PC-3 (cell line): ENCODE data around the gene APOA4.

Source experiments
- EZH2 ChIP-seq: fragments of 300-600 bp; sonication (generic); IDR thresholded peaks from one replicate; pipeline ENCODE4 v1.6.1; 2017; ENCODE audit warnings: antibody characterized with exemption, mild to moderate bottlenecking, low read length; ENCODE audit not compliant: unreplicated experiment
- EZH2phosphoT487 ChIP-seq: fragments of 300-600 bp; sonication (generic); IDR thresholded peaks from 2 replicates; pipeline ENCODE4 v1.6.1; 2018; ENCODE audit warnings: mild to moderate bottlenecking, antibody characterized with exemption, low read length, borderline replicate concordance
- TF ChIP-seq, protein P1 (sequence below): fragments of 300-600 bp; sonication (generic); conservative IDR thresholded peaks from 2 replicates; pipeline ENCODE4 v1.5.1; 2017; ENCODE audit warnings: antibody characterized with exemption, low read depth, mild to moderate bottlenecking, low read length

DNA sequence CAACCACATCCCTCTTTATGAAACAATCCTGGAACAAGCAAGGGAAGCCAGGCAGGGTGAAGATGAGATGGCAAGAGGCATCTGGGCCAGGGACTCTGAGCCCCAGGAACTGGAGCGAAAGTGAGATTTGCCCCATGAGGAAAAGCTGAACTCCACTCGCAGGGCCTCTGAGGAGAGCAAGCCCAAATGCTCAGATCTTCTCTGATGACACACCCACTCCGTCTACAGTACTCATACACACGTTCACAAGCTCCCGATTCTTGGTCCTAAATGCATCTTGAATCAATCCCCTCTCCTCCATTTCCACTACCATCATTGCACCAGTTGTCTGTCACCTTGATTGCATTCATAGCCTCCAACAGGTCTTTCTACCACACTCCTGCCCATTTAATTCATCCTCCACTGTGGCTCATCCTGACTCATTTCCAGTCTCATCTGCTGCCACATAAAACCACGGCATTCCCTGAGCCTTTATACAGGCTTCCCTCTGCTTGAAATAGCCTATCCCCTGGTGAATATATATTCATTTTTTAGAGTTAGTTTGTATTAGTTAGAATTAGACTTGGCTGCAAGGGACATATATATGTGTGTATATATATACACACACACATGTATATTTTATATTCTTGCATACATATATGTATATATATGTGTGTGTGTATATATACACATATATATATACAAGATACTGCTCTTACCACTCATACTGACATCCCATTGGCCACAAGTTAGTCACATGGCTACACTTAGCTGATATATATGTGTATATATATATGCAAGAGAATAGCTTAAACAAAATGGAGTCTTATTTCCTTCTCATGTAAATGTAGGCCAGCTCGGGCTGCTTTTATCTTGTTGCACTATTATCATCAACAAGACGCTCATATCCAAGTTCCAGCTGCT is 30.0 kb downstream of the APOA4 start:
- TF ChIP-seq, protein P1, sequence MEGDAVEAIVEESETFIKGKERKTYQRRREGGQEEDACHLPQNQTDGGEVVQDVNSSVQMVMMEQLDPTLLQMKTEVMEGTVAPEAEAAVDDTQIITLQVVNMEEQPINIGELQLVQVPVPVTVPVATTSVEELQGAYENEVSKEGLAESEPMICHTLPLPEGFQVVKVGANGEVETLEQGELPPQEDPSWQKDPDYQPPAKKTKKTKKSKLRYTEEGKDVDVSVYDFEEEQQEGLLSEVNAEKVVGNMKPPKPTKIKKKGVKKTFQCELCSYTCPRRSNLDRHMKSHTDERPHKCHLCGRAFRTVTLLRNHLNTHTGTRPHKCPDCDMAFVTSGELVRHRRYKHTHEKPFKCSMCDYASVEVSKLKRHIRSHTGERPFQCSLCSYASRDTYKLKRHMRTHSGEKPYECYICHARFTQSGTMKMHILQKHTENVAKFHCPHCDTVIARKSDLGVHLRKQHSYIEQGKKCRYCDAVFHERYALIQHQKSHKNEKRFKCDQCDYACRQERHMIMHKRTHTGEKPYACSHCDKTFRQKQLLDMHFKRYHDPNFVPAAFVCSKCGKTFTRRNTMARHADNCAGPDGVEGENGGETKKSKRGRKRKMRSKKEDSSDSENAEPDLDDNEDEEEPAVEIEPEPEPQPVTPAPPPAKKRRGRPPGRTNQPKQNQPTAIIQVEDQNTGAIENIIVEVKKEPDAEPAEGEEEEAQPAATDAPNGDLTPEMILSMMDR = no peak
- TF ChIP-seq EZH2 = no peak
- TF ChIP-seq EZH2phosphoT487 = no peak
